Stimulated activated naive B cell treated with anti-CD40 and anti-IgM and Interleukin-4, amounts not matched to agents 10 μg/mL and 1 μg/mL and 100 μg/mL, for 72 hours (primary cell): ENCODE data around the gene NUBPL.
"Not testable (repeated sequence)": the region's sequence is repeated elsewhere in the genome, so short reads cannot be mapped to it uniquely, and the experiment has no call there.

ENCODE experiments used
- ATAC-seq, 2 donors: fragments of 150-1000 bp; cut with Tn5 transposase; replicated peaks; 2 replicates each; pipeline ENCODE4 v1.10.0; 2021; ENCODE audit warnings: moderate library complexity in 1 of 2
- DNase-seq: peaks from one replicate; pipeline ENCODE4 v3.0.0; 2021
- H3K27ac Mint-ChIP-seq: one replicate; pipeline ENCODE4 v1.8.0; 2022; ENCODE audit warnings: mild to moderate bottlenecking, mixed read lengths
- H3K27me3 Mint-ChIP-seq, 2 donors: one replicate each; pipeline ENCODE4 v1.8.0; 2022; ENCODE audit warnings: mixed read lengths in 2 of 2
- H3K36me3 Mint-ChIP-seq, 2 donors: one replicate each; pipeline ENCODE4 v1.8.0; 2022; ENCODE audit warnings: mixed read lengths in 2 of 2, mild to moderate bottlenecking in 1 of 2
- H3K4me1 Mint-ChIP-seq, 2 donors: one replicate each; pipeline ENCODE4 v1.8.0; 2022; ENCODE audit warnings: mixed read lengths in 2 of 2, mild to moderate bottlenecking in 1 of 2
- H3K4me3 Mint-ChIP-seq, 2 donors: one replicate each; pipeline ENCODE4 v1.8.0; 2022; ENCODE audit warnings: mild to moderate bottlenecking in 2 of 2, mixed read lengths in 2 of 2, moderate library complexity in 1 of 2
- H3K9me3 Mint-ChIP-seq, 2 donors: one replicate each; pipeline ENCODE4 v1.8.0; 2022; ENCODE audit warnings: mixed read lengths in 2 of 2, mild to moderate bottlenecking in 1 of 2

Gene NUBPL

DNA sequence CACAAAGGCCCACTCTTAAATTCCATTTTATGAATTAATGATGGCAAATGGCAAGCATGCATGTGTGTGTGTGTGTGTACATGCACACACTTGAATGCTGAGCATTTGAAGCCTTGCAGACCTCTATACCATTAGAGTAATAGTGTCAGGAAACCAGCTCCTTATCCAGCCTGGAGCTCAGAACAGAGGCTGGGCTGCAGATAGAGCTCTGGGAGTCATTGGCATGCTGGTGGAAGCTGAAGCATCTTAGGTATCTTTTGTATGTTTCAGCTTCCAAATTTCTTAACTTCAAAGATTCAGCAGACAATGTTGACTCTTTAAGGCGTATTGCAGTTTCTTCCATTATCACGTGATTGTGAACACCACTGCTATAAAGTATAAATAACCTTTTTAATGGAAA is 323.0 kb downstream of the NUBPL start:
- Mint-ChIP-seq H3K27me3 (no peaks in the 10 kb centered on the region), H3K4me1 (peaks cover 4 to 13% of the 10 kb centered on the region in 2 donors), H3K27ac (no peak overlapping the region), H3K9me3 (no peaks in the 10 kb centered on the region), H3K4me3 (no peak overlapping the region), H3K36me3 (peaks cover 0 to 2% of the 10 kb centered on the region in 2 donors)
- DNase-seq (no peak), ATAC-seq (no peak)

DNA sequence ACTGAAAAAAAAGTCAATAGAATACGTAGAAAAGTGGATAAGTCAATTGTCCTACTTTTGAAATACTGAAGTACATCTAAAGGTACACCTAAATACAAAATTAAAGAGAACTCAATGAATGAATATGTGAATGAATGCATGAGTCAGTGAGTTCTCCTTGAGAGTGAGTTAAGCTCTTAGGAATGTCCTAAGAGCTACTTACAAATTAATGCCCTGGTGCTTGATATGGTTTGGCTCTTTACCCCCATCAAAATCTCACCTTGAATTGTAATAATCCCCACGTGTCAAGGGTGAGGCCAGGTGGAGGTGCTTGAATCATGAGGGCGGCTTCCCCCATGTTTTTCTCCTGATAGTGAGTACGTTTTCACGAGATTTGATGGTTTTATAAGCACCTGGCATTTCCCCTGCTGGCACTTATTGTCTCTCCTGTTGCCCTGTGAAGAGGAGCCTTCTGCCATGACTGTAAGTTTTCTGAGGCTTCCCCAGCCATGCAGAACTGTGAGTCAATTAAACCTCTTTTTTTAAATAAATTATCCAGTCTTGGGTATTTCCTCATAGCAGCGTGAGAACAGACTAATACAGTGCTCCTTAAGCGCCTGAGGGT is 323.7 kb downstream of the NUBPL start:
- Mint-ChIP-seq H3K9me3 (no peaks in the 10 kb centered on the region), H3K36me3 (peaks cover 0 to 2% of the 10 kb centered on the region in 2 donors), H3K27me3 (no peaks in the 10 kb centered on the region), H3K4me1 (peaks cover 4 to 13% of the 10 kb centered on the region in 2 donors), H3K27ac (no peak overlapping the region), H3K4me3 (no peak overlapping the region)
- ATAC-seq (no peak), DNase-seq (no peak)

DNA sequence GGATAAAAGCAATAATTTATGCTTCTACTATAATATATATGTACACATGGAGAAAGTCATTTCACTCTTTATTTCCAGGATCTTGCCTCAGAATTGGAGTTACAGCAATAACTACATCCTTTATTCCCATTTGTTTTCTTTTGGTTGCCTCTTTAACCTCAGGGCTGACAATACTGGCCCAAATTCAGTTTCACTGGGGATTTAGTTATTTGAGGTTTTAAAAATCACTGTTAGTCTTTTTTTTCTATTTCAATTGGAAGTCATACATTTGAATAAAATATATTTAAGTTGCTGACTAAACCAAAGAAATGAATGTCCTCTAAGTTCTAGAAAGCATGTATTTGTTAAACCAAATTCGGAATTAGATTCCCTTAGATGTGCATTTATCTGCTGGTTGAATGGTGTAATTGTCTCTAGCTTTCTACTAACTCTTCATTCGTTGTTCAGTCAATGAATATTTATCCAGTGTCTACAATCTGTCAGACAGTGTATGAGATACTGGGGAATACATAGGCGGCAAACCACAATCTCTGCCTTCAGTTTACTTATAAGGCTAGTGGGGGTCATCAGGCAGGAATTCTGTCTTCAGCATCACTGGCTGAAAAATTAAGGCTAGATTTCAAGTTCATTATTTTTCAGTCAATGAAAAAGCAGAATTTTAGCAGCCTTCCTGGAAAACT is 325.1 kb downstream of the NUBPL start:
- H3K27ac Mint-ChIP-seq: no peak overlapping the region
- H3K4me3 Mint-ChIP-seq: no peak overlapping the region
- H3K4me1 Mint-ChIP-seq: peaks cover 4 to 13% of the 10 kb centered on the region in 2 donors
- DNase-seq (no peak), ATAC-seq (no peak)
- H3K9me3 Mint-ChIP-seq: no peaks in the 10 kb centered on the region
- H3K36me3 Mint-ChIP-seq: peaks cover 0 to 2% of the 10 kb centered on the region in 2 donors
- no peaks in the 10 kb centered on the region for H3K27me3 Mint-ChIP-seq

DNA sequence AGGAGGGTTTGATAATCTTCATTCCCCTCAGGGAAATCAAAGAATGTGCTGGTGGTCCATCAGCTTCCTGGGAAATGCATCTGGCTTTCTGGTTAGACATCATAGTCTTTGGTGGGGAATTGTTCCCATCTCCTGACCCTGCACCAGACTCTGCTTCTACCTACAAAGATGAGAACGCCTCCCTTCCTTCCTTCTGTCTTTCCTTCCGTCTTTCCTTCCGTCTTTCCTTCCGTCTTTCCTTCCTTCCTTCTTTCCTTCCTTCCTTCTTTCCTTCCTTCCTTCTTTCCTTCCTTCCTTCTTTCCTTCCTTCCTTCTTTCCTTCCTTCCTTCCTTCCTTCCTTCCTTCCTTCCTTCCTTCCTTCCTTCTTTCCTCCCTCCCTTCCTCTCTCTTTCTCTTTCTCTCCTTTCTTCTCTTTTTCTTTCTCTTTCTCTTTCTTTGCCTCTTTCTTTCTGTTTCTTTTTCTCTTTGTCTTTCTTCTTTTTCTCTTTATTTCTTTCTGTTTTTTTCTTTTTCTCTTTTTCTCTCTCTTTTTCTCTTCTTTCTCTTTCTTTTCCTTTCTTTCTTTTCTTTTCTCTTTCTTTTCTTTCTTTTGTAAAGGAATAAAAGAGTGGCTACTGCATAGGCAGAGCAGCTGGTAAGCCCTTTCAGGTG is 326.9 kb downstream of the NUBPL start:
- Mint-ChIP-seq H3K27ac (no peak overlapping the region), H3K4me1 (peaks cover 7 to 13% of the 10 kb centered on the region in 2 donors), H3K36me3 (peaks cover 0 to 4% of the 10 kb centered on the region in 2 donors), H3K27me3 (no peaks in the 10 kb centered on the region), H3K9me3 (peaks cover 0 to 1% of the 10 kb centered on the region in 2 donors), H3K4me3 (no peak overlapping the region)
- ATAC-seq: no peak
- no peak for DNase-seq

DNA sequence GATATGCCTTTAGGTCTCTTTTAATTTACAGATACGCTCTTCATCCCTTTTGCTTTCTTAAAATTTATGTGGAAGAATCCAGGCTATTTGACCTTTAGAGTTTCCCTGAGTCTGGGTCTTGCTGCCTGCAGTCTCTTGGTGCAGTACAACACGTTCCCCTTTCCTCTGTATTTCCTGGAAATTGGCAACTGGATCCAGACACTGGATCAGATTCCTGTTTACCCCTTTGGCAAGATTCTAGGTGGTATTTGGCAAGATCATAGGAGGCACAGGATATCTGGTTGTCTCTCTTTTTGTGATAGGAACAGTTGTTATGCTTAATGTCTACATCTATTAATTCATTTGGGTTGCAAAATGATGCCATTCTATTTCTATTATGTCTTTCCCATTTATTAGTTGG is 328.1 kb downstream of the NUBPL start:
- no peak overlapping the region for H3K4me3 Mint-ChIP-seq
- DNase-seq: no peak
- ATAC-seq: no peak
- no peaks in the 10 kb centered on the region for H3K27me3 Mint-ChIP-seq
- H3K36me3 Mint-ChIP-seq: peaks cover 0 to 4% of the 10 kb centered on the region in 2 donors
- no peak overlapping the region for H3K27ac Mint-ChIP-seq
- peaks cover 9 to 13% of the 10 kb centered on the region in 2 donors for H3K4me1 Mint-ChIP-seq
- peaks cover 0 to 1% of the 10 kb centered on the region in 2 donors for H3K9me3 Mint-ChIP-seq

DNA sequence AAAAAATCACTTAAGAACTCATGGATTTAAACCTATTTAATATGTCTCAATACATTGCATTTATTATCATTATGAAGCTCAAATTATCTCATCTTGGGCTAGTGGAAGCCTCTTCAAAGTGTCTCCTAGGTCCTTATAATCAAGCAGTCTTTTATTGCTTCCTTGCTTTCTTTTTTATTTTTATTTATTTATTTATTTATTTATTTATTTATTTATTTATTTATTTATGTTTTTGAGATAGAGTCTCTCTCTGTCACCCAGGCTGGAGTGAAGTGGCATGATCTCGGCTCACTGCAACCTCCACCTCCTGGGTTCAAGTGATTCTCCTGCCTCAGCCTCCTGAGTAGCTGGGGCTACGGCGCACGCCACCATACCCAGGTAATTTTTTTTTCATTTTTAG is 329.0 kb downstream of the NUBPL start:
- H3K9me3 Mint-ChIP-seq, H3K27ac Mint-ChIP-seq, H3K4me3 Mint-ChIP-seq, DNase-seq, ATAC-seq, H3K36me3 Mint-ChIP-seq, H3K27me3 Mint-ChIP-seq: not testable (repeated sequence)
- peaks cover 13 to 16% of the 10 kb centered on the region in 2 donors for H3K4me1 Mint-ChIP-seq

DNA sequence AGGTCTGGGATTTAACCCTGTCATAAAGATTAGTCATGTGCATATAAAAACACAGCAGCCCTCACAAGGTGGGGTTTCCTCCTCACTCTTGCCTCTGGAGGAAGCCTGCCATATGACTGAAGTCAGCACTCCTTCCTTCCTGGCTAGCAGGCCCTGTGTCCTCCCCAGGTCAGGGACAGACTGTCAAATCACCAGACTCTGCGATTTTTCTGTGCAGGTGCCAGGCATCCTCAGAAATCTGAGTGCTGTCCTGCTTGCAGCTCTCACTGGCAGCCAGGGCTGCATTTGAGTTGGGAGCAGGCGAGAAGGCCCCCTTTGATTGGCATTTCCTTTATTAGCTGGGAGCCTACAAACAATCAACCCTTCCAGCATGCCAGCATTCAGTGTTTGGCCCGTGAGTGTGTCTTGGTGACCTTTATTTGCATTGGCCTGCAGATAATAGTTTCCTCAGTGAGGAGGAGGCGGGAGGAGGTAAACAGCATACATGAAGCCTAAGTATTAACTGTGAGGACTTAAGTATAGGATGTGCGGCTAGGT is 332.1 kb downstream of the NUBPL start:
- ATAC-seq (no peak), DNase-seq (no peak)
- H3K4me1 Mint-ChIP-seq: peaks cover 8 to 16% of the 10 kb centered on the region in 2 donors
- no peak overlapping the region for H3K27ac Mint-ChIP-seq
- H3K36me3 Mint-ChIP-seq: peaks cover 0 to 2% of the 10 kb centered on the region in 2 donors
- peaks cover 0 to 1% of the 10 kb centered on the region in 2 donors for H3K9me3 Mint-ChIP-seq
- H3K27me3 Mint-ChIP-seq: no peaks in the 10 kb centered on the region
- no peak overlapping the region for H3K4me3 Mint-ChIP-seq

DNA sequence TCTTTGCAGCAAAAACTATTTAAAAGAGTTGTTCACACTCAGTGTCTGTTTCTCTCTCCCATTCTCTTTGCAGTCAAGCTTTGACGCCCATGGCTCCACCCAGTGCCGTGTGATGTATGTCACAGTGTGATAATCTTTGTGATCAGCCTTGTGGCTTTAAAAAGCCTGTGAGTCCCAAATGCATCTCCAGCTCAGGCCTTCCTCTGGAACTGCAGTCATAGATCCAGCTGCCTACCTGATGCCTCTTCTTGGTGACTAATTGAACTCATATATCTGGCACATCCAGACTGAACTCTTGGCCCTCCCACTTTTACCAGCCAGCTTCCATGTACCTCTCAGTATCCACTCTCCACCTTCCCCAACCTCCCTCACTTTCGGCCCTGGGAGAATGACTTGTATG is 333.1 kb downstream of the NUBPL start:
- H3K27me3 Mint-ChIP-seq: no peaks in the 10 kb centered on the region
- H3K9me3 Mint-ChIP-seq: peaks cover 0 to 3% of the 10 kb centered on the region in 2 donors
- DNase-seq: no peak
- no peak overlapping the region for H3K27ac Mint-ChIP-seq
- H3K4me3 Mint-ChIP-seq: no peak overlapping the region
- ATAC-seq: no peak
- H3K36me3 Mint-ChIP-seq: peaks cover 0 to 2% of the 10 kb centered on the region in 2 donors
- peaks cover 8 to 17% of the 10 kb centered on the region in 2 donors for H3K4me1 Mint-ChIP-seq

DNA sequence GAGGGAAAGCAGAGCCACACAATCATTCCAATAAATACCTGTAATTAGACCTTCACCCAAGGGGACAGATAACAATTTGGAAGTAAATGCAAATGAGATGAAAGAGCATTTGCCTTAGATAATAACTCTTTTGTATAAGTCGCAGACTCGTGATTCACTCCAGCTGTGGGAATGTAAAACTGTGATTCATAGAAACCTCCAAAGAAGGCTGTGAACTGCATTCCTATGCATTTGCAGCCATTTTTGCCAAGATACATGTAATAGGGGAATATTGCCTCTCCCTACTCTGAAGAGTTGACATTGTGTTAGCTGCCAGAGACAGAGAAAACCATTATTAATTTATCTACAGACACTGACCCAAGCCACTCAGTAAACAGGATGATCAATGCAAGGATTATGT is 334.0 kb downstream of the NUBPL start:
- Mint-ChIP-seq H3K36me3 (peaks cover 0 to 2% of the 10 kb centered on the region in 2 donors), H3K4me3 (no peak overlapping the region), H3K9me3 (peaks cover 0 to 3% of the 10 kb centered on the region in 2 donors), H3K4me1 (peaks cover 9 to 17% of the 10 kb centered on the region in 2 donors), H3K27me3 (no peaks in the 10 kb centered on the region), H3K27ac (no peak overlapping the region)
- ATAC-seq: no peak
- no peak for DNase-seq

DNA sequence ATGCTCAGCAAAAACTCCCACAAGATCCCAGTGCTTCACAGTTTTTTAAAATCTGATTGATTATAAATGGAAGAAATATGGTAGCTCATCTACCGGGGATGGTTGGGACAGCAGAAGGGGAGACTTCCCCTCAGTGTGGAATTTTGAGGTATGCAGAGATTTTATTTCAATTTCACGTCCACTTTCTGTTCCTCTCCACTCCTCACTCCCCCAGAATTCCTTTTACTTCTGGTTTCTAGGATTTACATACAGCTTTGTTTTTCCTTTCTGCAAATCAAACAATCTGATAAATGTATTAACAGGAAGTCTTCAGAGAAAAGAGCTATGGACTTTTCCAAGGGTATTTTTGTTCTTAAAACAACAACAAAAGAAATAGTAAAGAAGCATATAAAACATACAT is 334.4 kb downstream of the NUBPL start:
- peaks cover 0 to 3% of the 10 kb centered on the region in 2 donors for H3K9me3 Mint-ChIP-seq
- H3K4me1 Mint-ChIP-seq: peaks cover 9 to 17% of the 10 kb centered on the region in 2 donors
- H3K4me3 Mint-ChIP-seq: no peak overlapping the region
- ATAC-seq: no peak
- H3K27me3 Mint-ChIP-seq: no peaks in the 10 kb centered on the region
- peaks cover 0 to 2% of the 10 kb centered on the region in 2 donors for H3K36me3 Mint-ChIP-seq
- no peak overlapping the region for H3K27ac Mint-ChIP-seq
- DNase-seq: no peak

DNA sequence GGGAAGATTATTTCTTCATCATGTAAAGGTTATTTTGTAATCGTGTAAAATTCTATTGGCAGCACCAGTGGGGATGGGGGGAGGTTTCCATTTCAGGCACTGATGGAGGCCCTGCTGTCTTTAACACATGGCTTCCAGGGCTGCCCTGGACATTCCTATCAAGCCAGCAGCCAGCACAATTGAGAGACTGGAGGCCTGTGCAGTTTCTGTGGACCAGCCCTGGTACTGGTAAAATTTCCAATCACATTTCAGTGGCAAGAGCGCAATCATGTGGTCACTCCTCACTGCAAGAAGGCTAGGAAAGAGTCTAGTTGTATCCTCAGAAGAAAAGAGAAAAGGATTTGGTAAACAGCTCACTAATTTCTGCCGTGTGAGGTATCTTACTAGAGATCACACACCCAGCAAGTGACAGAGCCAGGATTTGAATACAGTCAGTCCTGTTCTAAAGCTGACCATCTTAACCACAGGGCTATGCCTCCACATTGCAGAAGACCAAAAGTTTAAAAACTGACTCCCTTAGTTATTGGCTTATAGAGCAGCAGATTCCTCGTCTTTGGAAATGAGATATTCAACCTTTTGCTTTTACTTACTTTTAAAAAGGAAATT is 336.5 kb downstream of the NUBPL start:
- Mint-ChIP-seq H3K9me3 (peaks cover 0 to 1% of the 10 kb centered on the region in 2 donors), H3K27ac (no peak overlapping the region), H3K27me3 (no peaks in the 10 kb centered on the region), H3K36me3 (no peaks in the 10 kb centered on the region), H3K4me3 (no peak overlapping the region), H3K4me1 (peaks cover 9 to 17% of the 10 kb centered on the region in 2 donors)
- DNase-seq: no peak
- ATAC-seq: no peak

DNA sequence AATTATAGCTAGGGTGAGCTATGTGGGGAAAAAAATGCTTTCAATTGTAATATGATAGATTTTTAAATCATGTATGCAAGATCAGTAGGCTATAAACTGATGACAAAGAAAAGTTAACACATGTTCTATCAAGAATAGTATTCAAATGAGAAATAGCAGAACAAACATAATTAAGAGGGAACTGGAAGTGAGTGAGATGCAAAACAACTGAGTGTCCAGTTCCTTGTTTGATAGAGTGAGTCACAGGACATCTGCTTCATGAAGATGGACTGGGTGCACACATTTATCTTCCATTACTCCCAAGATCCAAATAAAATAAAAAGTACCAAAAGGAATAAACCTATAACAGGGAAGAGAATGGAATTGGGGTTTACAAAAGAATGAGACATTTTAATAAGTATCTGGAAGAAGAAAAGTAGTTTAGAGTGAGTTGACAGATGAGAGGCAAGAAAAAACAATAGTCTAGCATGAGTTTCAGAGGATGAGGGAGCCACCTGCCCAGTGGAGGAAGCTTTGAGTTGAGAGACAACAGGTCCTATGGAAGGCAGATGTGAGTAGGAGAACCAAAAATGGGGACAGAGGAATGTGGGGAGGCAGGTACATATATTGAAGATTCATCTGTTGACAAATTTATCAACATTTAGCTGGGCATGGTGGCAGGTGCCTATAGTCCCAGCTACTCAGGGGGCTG is 337.8 kb downstream of the NUBPL start:
- Mint-ChIP-seq H3K9me3 (peaks cover 0 to 1% of the 10 kb centered on the region in 2 donors), H3K27ac (no peak overlapping the region), H3K36me3 (no peaks in the 10 kb centered on the region), H3K4me1 (peaks cover 9 to 14% of the 10 kb centered on the region in 2 donors), H3K4me3 (no peak overlapping the region), H3K27me3 (no peaks in the 10 kb centered on the region)
- ATAC-seq (peak; percentile 96 to 98), DNase-seq (no peak)

DNA sequence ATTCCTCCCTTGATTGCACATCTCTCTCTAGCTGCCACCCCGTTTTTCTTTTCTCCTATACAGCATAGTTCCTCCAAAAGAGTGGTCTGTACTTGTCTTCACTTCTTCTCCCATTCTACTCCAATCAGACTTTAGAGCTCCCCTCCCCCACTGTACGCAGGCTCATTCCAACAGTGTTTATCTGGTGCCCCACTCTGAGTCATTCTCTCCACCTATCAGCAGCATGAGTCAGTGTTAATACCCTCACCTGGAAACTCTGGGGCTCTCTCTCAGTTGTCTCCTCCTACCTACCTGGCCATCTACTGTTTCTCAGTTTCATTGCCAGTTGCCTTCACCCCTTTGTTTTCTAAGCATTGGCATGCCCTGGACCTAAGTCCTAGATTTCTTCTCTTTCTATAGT is 340.8 kb downstream of the NUBPL start:
- Mint-ChIP-seq H3K27ac (no peak overlapping the region), H3K9me3 (peaks cover 0 to 4% of the 10 kb centered on the region in 2 donors), H3K27me3 (no peaks in the 10 kb centered on the region), H3K36me3 (no peaks in the 10 kb centered on the region), H3K4me1 (peaks cover 5 to 9% of the 10 kb centered on the region in 2 donors), H3K4me3 (no peak overlapping the region)
- ATAC-seq: no peak
- no peak for DNase-seq
